NCI-H1105 treated with DMSO at 0.1 percent for 48 hours (cell line): ENCODE data around the gene ANG.
"Not testable (repeated sequence)": the region's sequence is repeated elsewhere in the genome, so short reads cannot be mapped to it uniquely, and the experiment has no call there.

Experiments
- DNase-seq: peaks from one replicate; lab custom pipeline; 2025; lab: John Stamatoyannopoulos, UW

The ANG gene

DNA sequence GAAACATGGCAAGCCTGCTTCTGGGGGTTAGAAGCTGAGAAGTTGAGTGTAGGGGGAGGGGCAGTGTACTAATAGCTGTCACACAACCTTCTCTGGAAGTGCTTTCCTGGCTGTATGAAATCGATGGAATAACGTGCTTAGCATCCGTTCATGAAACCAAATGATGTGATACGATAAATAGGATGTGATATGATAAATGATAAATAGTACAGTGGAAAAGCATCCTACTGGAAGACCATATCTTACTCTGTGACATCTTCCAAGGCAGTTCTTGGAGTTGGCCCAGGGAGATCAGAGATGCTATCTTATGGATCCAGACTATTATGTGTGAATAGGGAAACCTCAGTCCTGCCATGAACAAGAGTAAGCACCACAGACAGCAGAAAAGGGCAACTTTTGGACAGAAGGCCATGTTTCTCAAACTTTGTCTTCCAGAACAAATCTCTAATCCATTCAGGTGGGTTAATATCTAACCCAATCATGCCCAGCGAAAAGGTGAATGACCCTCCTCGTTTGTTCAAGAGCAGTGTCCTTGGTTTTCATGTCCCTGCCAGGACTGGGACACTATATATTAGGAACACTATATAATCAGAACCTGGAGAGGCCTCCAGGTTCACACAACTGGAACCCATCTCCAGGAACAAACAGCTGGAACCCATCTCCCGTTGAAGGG, at the start of gene ANG:
Gene ANG (plus strand): TSS at position 598 of the 673 bp plus-strand sequence. CDS start 4,801 bp downstream, outside the sequence.
- no peak for DNase-seq

DNA sequence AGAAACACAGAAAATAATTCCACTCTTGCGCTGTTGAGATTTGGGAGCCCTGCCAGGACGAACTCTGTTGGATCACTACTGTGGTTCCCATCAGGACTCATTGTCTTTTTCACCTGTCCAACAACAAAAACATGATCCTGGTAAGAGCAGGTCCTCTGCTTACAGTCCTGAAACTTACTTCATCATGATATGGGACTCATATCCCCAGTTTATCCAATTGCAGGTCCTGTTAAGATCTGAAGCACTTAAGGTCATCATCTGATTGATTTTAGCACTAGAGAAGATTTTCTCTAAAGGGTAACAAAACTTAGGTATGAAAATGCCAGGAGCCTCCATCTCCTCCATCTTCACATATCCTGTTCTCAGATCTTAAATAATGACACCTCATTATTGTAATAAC, 47.0 kb upstream of the ANG start, which contains the start of gene OR6S1:
Gene OR6S1 (minus strand): TSS at position 101 of the 400 bp plus-strand sequence. CDS start 0 bp downstream, at position 101.
- no peak for DNase-seq

DNA sequence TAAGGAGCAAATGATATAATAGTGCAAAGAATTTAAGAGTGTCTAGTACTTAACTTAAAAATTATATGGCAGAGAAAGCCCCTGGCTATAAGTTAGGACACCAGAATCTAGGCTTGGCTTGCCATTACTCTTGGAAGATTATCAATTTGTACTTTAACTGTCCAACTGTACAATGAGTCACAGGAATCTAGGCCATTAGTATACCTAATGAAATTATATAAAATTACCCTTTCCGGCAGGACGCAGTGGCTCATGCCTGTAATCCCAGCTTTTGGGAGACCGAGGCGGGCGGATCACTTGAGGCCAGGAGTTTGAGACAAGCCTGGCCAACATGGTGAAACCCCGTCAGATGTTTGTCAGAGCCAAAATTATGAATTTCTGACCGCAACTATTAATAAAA, 46.4 kb upstream of the ANG start:
- no peak for DNase-seq

DNA sequence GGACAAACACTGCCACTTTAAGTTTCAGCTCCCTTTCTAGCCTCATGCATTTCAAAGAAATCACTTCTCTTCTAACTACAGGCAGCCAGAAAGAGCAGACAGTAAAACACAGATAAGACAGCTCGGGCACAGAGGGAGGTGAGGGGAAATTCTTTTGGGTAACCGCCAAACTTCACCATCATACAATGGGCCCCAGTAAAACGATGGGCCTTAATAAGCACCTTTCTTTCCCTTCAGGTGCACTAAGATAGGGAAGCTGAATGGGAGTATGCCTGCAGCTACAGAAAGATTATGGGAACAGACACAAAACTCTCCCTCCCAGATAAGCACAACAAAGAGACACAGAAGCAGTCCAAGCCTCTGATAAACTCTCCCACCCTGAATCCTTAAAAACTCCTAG, 45.8 kb upstream of the ANG start:
- not testable (repeated sequence) for DNase-seq

DNA sequence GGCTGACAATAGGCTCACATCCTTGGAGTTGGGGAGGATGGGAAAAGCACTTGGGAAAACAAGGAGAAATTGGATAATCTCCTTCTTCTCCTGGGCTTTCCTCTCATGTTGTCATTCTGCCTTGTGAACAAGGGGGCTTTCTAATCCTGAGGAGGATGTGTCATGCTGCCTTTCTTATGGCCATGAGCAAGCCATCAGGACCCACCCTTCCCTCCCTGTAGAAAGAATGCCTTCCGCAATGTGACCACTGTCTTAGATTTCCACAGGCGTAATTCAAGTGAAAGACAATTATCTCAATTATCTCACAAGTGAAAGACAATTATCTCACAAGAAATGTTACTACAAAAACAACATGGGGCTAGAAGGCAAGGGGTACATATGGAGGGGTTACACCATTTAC, 44.0 kb upstream of the ANG start:
- DNase-seq = no peak

DNA sequence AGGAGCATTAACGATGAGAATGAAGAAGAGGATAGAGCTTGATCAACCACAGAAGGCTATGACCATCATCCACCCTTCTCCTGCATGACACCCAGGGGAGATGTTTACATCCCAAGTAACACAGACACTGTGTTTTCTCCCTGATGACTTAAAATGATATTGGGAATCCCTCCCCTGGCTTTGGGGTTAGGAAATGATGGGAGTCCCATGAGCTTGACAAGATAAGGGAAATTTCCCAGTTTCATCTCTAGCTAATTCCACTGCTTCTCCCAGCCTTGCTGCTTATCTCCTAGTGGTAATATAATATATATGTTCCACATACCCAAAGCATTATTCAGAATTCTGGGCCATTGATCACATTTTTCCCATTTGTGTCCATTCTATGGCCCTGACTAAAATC, 43.1 kb upstream of the ANG start:
- no peak for DNase-seq

DNA sequence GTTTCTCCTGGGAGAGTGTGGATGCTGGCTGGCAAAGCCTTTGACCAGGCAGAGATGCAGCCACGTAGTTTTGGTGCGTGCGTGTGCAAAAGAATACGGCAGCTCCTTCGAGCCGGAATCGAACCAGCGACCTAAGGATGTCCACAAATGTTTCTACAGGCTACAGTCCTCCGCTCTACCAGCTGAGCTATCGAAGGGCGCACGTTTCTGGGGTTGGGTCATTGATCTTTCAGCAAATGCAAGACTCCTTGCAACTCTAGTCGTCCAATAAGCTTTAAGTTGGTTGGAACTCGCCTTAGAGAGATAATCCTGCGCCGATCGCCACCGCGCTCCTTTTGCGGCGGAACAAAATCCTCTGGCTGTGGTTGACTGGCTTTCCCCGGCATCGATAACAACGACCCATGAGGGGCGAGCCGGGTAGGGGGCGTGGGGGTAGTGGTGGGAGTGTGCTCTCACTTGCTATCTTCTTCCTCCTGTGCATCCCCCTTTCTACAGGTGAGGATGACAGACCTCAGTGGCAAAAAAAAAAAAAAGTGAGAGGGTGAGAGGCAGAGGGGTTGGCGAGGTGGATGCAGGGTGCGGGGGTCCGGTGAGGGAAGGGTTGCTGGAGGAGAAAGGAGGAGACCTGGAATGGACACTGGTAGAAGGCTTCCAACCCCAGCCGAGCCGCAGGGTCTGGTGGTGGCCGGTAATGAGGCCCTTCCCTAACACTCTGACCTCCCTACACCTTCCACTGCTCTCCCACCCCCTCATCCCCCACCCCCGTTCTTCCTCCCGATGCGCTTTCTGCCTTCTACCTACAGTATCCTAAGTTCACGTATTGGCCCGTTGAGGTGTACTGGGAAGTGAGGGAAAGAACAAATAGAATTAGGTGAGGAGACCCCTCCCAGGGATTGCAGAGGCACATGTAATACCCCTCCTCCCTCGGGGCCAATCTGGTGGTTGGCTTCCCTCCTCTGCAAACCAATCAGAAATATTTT, 35.3 kb upstream of the ANG start:
- DNase-seq = no peak

DNA sequence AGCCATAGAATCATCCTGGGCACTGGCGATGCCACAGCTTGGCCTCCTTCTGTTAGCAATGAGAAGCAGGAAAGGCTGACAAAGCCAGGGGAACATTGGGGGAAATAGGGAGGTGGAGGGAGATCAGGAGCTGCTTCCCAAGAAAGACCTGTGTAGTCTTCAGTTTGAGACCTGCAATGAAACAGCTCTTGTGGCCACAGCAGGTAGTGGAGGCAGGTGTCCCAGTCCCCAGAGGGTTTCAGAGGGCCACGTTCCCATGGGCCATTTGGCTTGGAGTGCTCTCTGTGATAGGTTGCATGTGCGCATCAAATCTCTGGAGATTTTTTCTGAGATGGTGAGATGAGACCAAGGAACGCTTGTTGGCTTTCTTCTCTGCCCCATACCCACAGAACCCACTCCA, 32.7 kb upstream of the ANG start:
- no peak for DNase-seq

DNA sequence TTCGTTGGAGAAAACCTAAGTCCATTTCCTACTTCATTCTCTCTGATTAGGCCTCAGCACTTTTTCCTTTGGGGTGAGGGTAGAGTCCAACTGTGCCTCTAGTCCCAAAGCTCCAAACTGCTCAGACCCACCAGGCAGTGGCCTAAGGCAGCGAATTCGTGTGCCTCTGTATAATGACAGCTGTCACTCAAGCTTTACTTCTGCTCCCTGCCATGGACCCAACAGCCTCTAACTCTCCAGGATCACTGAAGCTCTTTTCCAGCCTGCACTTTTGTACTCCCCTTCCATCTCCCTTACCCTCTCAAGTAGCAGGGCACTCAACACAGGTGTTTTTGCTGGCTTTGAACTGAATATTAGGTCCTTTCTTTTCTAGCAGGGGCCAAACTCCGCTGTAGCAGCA, 32.3 kb upstream of the ANG start:
- DNase-seq = no peak

DNA sequence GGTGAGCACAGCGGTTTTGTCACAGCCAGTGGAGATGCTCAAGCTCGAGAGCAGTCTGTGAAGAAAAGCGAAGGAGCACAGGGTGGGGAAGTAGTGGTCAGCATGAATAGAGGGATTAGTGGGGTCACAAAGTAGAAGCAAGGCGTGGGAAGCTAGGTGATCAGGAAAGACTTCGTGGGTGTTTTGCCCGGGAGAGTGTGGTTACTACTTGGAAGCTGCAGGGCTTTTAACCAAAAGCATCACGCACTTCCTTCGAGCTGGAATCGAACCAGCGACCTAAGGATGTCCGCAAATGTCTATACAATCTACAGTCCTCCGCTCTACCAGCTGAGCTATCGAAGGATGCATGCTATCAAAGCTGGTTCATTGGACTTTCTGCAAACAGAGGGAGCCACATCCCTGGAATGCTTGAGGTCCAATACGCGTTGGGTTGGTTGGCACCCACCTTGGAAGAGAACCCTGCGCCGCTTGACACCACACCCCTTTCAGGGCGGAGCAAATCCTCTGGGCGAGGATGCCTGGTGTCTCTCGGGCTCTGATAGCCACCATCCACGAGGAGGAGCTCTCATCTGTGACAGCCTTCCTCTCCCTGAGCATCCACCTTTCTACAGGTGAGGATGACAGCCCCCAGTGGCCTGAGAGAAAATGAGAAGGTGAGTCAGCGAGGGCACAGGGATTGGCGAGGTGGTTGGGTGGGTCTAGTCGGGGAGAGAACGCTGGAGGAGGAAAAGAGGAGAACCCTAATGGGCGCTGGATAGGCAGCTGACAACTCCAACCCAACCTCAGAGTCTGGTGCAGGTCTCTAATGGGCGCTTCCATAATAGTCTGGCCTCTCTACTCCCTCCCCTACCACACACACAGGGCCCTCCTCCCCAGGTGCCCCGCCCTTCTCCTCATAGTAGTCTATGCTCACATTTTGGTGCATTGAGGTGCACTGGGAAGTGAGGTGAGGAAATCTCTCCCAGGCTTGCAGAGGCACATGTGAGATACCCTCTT, 31.1 kb upstream of the ANG start:
- peak; percentile 56 for DNase-seq

DNA sequence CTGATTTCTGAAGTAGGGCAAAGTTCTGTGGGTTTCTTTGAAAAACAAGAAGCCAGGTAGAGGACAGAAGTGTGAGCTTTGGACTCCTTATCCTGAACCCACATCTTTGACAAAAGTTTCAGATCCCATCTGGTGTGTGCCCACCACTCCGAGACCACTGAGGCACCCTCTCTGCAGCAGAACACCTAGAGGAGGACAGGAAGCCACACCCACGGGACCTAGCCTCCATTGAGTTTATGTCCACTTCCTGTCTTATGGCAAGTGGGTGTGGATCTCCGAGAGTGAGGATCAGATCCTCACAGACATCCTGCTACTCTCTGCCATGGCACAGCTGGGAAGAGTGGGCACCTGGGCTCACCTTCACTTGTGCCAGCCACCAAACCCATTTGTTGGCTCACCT, 30.3 kb upstream of the ANG start:
- no peak for DNase-seq

DNA sequence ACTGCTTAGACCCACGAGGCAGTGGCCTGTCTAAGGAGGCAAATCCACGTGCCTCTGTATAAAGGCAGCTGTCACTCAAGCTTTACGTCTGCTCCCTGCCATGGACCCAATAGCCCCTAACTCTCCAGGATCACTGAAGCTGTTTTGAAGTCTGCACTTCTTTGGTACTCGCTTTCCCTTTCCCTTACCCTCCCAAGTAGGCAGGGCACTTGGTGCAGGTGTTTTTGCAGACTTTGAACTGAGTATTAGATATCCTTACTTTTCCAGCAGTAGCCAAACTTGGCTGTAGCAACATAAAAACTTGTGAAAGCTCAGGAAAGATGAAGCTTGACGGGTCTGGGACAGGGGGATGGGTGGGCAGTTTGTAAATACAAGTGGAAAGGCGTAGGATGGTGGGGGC, 29.2 kb upstream of the ANG start:
- DNase-seq = no peak

DNA sequence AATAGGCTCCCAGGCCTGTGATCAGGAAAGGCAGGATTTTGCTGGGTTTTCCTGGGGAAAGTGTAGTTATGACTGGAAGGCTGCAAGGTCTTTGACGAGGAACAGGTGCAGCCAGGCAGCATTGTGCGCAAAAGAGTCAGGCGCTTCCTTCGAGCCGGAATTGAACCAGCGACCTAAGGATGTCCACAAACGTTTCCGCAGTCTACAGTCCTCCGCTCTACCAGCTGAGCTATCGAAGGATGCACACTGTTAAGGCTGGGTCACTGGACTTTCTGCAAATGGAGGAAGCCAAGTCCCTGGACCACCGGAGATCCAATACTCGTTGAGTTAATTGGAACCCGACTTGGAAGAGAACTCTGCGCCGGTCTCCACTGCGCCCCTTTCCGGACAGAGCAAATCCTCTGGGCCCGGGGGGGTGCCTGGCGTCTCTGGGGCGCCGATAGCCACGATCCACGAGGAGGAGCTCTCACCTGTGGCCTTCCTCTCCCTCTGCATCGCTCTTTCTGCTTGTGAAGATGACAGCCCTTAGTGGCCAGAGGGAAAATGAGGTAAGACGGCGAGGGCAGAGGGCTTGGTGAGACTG, 28.7 kb upstream of the ANG start:
- no peak for DNase-seq

DNA sequence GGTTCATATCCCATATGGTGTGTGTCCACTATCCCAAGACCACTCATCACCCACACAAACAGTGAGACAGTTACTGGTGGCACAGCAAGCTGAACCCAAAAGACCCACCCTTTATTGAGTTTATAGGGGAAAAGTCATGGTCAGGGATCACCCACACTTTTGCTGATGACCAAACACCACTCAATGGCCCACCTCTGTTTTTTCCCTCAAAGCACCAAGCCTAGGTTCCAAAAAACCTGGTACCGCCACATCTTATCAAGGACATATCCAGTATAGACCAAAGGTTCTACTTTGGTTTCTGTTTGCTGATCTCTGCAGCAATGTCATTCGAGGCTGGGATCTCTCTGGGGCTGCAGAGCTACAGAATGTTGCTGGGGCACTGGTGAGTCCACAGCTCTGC, 27.4 kb upstream of the ANG start:
- DNase-seq = no peak

DNA sequence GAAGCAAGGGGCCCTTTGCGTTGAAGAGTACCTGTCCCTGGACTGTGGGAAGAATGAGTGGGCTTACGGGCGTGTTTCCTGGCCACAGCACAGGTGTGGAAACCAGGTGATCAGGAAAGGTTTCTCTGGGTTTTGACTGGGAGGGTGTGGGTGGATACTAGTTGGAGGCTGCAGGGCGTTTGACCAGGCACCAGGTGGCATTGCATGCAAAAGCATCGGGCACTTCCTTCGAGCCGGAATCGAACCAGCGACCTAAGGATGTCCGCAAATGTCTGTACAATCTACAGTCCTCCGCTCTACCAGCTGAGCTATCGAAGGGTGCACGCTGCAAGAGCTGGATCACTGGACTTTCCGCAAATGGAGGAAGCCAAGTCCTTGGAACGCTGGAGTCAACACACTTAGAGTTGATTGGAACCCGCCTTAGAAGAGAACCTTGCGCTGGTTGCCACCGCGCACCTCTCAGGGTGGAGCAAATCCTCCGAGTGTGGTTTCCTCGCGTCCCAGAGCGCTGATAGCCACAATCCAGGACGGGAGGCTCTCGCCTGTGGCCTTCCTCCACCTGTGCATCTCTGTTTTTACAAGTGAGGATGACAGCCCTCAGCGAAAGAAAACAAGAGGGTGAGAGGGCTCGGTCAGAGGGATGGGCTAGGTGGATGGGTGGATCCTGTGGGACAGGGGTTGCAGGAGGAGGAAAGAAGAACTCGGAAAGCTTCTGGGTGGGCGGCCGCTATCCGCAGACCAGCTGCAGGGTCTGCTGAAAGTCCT, 25.4 kb upstream of the ANG start:
- DNase-seq = peak; percentile 72

DNA sequence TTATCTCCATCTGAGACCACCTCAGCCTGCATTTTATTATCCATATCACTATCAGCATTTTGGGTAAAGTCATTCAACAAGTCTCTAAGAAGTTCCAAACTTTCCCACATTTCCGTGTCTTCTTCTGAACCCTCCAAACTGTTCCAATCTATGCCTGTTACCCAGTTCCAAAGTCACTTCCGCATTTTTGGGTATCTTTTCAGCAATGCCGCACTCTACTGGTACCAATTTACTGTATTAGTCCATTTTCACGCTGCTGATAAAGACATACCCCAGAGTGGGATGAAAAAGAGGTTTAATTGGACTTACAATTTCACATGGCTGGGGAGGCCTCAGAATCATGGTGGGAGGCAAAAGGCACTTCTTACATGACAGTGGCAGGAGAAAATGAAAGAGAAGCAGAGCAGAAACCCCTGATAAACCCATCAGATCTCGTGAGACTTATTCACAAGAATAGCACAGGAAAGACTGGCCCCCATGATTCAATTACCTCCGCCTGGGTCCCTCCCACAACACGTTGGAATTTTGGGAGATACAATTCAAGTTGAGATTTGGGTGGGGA, 22.1 kb upstream of the ANG start:
- not testable (repeated sequence) for DNase-seq

DNA sequence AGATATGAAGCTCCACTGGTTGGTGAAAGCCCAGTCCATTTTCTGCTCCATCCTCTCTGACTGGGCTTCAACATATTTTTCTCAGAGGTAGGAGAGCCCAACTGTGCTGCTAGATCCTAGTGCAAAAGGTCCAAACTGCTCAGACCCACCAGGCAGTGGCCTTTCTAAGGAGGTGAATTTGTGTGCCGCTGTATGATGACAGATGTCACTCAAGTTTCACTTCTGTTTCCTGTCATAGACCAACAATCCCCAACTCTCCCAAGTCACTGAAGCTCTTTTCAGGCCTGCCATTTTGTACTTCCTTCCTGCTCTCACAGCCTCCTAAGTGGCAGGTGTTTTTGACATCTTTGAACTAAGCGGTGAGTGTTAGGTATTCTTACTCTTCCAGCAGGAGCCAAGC, 20.6 kb upstream of the ANG start:
- DNase-seq = no peak

DNA sequence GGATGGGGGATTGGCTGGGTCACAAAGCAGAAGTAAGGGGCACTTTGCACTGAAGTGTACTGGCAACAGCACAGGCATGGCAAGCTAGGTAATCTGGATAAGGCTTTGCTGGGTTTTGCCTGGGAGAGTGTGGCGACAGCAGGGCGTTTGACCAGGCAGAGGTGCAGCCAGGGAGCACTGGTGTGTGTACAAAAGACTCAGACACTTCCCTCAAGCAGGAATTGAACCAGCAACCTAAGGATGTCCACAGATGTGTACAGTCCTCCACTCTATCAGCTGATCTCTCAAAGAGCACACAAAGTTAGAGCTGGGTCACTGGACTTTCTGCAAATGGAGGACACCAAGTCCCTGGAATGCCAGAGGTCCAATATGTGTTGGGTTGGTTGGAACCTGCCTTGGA, 19.6 kb upstream of the ANG start:
- DNase-seq = no peak

DNA sequence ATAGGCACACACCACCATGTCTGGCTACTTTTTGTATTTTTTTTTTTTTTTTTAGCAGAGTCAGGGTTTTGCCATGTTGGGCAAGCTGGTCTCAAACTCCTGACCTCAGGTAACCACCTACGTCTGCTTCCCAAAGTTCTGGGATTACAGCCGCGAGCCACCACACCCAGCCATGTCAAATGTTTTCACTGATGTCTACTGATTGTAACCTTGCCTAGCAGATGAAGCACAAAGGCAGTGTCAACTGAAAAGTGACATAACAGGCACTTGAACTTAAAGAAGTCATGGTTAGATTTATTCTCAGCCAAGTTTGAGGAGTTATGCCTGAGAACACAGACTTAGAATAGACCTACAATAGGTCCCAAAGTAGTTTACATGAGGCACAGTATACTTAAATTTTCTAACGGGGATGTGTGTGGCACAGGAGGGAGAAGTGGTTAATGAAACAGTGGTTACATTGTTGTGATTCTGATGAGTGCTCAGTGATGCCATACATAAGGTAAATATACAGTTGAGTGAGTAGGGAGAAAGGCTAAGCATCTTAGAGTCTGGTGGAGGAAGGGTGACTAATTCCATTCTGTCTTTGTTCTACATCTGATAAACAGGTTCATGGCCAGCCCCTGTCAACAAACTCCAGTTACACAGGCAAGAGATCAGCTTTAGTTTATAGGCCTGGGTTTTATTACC, 16.8 kb upstream of the ANG start:
- DNase-seq = no peak

DNA sequence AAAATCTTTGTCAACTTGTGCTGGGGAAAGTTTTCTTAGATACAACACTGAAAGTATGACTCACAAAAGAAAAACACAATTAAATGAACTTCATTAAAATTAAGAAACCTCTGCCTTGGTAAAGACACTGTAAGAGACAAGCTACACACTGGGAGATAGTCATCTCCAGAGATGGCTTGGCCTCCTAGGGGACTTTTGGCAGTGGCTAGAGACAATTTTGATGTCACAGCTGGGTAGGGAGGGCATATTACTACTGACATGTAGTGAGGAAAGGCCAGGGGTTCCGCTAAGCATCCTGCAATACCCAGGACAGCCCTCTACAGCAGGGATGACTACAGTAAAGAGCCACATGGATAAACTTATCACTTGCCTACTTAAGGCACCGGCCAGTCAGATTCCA, 12.9 kb upstream of the ANG start:
- DNase-seq = no peak
